ENCODE results near the gene GALC. TPM values are rescaled to one million over a fixed set of nuclear protein-coding genes. Genes with fewer than 3 reads are reported as not detected.

Gene GALC
- total RNA-seq, 4 donors from 2014 or later: 23.5 to 67.7 (median 35.1) TPM

GRCh38 chr14:87898301-87898700, 94.7 kb downstream of the GALC start:
- TF ChIP-seq CTCF (IDR thresholded peaks at IDR 0.05; ENCODE audit: low read depth): no peak

GRCh38 chr14:87896393-87897380, 96.3 kb downstream of the GALC start:
- TF ChIP-seq CTCF (IDR thresholded peaks at IDR 0.05; ENCODE audit: low read depth): no peak

- TF ChIP-seq CTCF (IDR thresholded peaks at IDR 0.05; ENCODE audit: low read depth): no peak
These were observed 98.1 kb downstream of the GALC start for GRCh38 chr14:87894920-87895319.

DNA sequence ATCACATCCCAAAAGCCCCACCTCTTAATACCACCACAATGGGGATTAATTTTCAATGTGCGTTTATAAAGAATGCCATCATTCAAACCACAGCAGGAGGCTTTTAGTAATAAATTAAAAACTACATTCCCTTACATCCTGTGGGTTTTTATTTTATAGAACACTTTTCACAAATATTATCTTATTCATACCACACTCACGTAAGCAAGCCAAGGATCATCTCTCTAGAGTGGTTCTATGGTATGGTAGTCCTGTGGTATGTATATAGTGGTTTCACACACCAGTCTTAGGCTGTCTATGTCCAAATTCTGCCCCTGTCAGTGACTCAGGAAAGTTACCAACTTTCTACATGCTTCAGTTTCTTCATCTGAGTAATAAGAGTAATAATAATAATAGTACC, 100.2 kb downstream of the GALC start:
- TF ChIP-seq CTCF (IDR thresholded peaks at IDR 0.05; ENCODE audit: low read depth): no peak

GRCh38 chr14:87888136-87888999, 104.6 kb downstream of the GALC start:
- TF ChIP-seq CTCF (IDR thresholded peaks at IDR 0.05; ENCODE audit: low read depth): no peak

GRCh38 chr14:87883750-87884149, 109.2 kb downstream of the GALC start:
- no peak for TF ChIP-seq CTCF (IDR thresholded peaks at IDR 0.05; ENCODE audit: low read depth)

Small RNAs within 50 kb of the gene (small RNA-seq; reads per million reads assigned to genes)
- not detected for gene RNU6-835P

Other genes with a start within 250 kb of the GALC start
- 10 to 100 TPM in 1 of 4 donors, 1 to 10 TPM in 2, under 1 TPM in 1; 0.19 to 18.7 (median 2.0) TPM for gene GPR65, start 12.0 kb upstream of the GALC start, total RNA-seq

Measured in subcutaneous adipose tissue (tissue), 4 donors.